HL-60 (cell line): Measurements from ENCODE around the gene ARF6.

ENCODE experiments used
- CTCF ChIP-seq: IDR thresholded peaks from one replicate; pipeline ENCODE4 v1.5.1; 2011; ENCODE audit warnings: low read length, control low read depth, inconsistent platforms; ENCODE audit not compliant: insufficient read depth
- GABPA ChIP-seq: IDR thresholded peaks from 2 replicates; pipeline ENCODE4 v1.6.1; 2012; ENCODE audit warnings: low read depth
- POLR2AphosphoS5 ChIP-seq: IDR thresholded peaks from 2 replicates; pipeline ENCODE4 v1.6.1; 2012; ENCODE audit warnings: low read depth
- REST ChIP-seq: IDR thresholded peaks from 2 replicates; pipeline ENCODE4 v1.6.1; 2012; ENCODE audit warnings: low read depth; ENCODE audit not compliant: insufficient replicate concordance
- SPI1 ChIP-seq: IDR thresholded peaks from 2 replicates; pipeline ENCODE4 v1.6.1; 2012; ENCODE audit warnings: low read depth, mild to moderate bottlenecking, borderline replicate concordance

- TF ChIP-seq CTCF (peak; percentile 19), SPI1 (no peak), POLR2AphosphoS5 (no peak), REST (no peak), GABPA (no peak)
Observed at GRCh38 chr14:49853572-49854375, 39.1 kb upstream of the ARF6 start.
